ENCODE data around the gene AIFM3. TPM values are rescaled to one million over a fixed set of nuclear protein-coding genes. Genes with fewer than 3 reads are reported as not detected.

The AIFM3 gene
- polyA plus RNA-seq, 1 experiment, result 0.28 TPM

DNA sequence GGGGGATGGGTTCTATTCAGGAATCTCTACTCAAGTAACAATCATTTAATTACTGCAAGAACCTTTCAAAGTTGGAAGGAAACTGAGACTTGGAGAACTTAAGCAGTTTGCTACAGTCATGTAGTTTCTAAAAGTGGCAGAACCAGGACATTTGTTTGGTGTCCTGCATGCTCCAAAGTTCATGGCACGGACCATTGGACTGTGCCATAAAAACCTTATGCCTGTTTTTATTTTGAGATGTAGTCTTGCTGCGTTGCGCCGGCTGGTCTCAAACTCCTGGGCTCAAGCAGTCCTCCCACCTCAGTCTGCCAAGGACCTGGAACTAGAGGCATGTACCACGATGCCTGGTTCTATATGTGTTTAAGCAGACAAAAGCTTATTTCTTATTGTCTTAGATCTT, 18.6 kb upstream of the AIFM3 start:
- CTCF ChIA-PET, result no interaction called here
- Histone ChIP-seq H3K36me3 (ENCODE audit: control insufficient read depth, insufficient read depth, low read length) (peaks cover 9% of the 10 kb centered on the region), H3K27me3 (ENCODE audit: control insufficient read depth, insufficient read depth, low read length) (no peaks in the 10 kb centered on the region), H3K4me3 (ENCODE audit: low read depth, low read length) (no peak overlapping the region)
- POLR2A ChIA-PET, result no interaction called here
- TF ChIP-seq, protein P1, sequence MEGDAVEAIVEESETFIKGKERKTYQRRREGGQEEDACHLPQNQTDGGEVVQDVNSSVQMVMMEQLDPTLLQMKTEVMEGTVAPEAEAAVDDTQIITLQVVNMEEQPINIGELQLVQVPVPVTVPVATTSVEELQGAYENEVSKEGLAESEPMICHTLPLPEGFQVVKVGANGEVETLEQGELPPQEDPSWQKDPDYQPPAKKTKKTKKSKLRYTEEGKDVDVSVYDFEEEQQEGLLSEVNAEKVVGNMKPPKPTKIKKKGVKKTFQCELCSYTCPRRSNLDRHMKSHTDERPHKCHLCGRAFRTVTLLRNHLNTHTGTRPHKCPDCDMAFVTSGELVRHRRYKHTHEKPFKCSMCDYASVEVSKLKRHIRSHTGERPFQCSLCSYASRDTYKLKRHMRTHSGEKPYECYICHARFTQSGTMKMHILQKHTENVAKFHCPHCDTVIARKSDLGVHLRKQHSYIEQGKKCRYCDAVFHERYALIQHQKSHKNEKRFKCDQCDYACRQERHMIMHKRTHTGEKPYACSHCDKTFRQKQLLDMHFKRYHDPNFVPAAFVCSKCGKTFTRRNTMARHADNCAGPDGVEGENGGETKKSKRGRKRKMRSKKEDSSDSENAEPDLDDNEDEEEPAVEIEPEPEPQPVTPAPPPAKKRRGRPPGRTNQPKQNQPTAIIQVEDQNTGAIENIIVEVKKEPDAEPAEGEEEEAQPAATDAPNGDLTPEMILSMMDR (IDR thresholded peaks at IDR 0.05; ENCODE audit: insufficient read depth, low read depth, low read length), result no peak
- no peak for DNase-seq (ENCODE audit: low read depth)

DNA sequence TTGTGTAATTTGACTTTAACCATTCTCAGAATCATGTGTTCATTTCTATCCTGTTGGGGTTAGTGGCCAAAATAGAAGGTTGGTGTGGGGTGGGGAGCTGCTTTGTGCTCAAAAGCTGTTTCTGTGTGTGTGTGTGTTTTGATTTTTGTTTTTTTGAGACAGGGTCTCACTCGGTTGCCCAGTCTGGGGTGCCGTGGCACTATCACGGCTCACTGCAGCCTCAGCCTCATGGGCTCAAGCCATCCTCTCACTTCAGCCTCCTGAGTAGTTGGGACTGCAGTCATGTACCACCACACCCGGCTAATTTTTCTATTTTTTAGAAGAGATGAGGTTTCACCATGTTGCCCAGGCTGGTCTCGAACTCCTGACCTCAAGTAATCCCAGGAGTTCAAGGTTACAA, 18.1 kb upstream of the AIFM3 start:
- Histone ChIP-seq H3K27me3 (ENCODE audit: control insufficient read depth, insufficient read depth, low read length) (no peaks in the 10 kb centered on the region), H3K4me3 (ENCODE audit: low read depth, low read length) (no peak overlapping the region), H3K36me3 (ENCODE audit: control insufficient read depth, insufficient read depth, low read length) (peaks cover 9% of the 10 kb centered on the region)
- ChIA-PET POLR2A (no interaction called here), CTCF (no interaction called here)
- TF ChIP-seq, protein P1 (IDR thresholded peaks at IDR 0.05; ENCODE audit: insufficient read depth, low read depth, low read length), result no peak
- DNase-seq (ENCODE audit: low read depth), result no peak

DNA sequence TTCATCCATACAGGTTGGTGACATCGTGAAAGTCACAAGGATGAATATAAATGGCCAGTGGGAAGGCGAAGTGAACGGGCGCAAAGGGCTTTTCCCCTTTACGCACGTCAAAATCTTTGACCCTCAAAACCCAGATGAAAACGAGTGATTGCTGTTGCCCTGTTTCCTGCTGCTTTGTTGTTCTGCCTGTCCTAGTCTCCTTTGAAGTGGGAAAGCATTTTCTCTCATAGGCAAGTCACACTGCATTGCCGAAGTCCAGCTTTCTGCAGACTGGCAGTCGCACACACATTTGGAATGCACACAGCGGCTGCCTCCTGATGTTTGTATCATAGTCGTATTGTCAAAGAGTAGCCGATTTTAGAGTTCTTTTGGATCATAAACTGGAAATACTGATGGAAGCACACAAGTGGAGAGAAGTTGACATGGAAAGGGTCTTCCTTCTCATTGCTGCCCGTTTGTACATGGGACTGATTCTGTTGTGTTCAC, 17.3 kb upstream of the AIFM3 start:
- TF ChIP-seq, protein P1 (IDR thresholded peaks at IDR 0.05; ENCODE audit: insufficient read depth, low read depth, low read length), result no peak
- Histone ChIP-seq H3K36me3 (ENCODE audit: control insufficient read depth, insufficient read depth, low read length) (peaks cover 9% of the 10 kb centered on the region), H3K27me3 (ENCODE audit: control insufficient read depth, insufficient read depth, low read length) (no peaks in the 10 kb centered on the region), H3K4me3 (ENCODE audit: low read depth, low read length) (no peak overlapping the region)
- CTCF ChIA-PET, result interaction anchor here (0.9 to 1.0 kb wide), 2 partner anchors 32 to 64 kb away, joined by 3 read pairs; partner anchors contain the start of gene LZTR1
- POLR2A ChIA-PET, result no interaction called here
- no peak for DNase-seq (ENCODE audit: low read depth)

DNA sequence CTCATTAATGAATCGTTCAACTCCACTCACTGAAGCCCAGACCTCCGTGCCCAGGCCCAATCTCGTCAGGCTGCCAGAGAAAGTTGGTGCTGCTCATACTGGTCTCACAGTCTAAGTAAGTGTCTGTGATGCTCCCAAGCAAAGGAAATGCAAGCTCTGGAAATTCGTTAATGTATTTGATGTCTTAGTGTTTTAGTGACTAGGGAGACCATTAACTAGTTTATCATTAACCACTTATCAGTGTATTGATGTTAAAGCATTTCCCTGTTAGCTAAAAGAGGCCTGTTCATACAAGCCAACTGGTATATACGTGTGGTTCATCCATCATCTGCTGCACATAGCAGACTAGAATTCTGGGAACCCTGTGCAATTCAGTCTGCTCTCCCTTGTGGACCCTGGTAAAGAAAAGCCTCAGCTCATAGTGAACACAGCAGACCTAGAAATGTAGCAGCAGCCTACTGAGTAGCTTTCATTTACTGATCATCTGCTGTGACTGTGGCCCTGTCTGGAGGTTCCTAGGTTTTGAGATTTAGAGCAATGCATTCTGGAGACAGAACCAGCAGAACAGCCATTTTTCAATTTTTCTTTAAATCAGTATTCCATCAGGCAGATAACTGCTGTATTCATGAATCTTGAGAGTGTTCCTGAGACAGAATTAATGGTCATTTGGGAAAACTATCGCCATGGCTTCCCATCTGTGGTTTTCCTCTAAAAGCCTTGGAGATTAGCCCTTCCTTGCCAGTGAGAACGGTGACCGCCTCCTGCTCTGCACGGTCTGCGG, 15.7 kb upstream of the AIFM3 start:
- ChIA-PET CTCF (interaction anchor here (1.8 kb wide), 1 partner anchor 35 kb away, joined by 9 read pairs; the partner anchor contains the start of gene CRKL), POLR2A (interaction anchor here (0.6 kb wide), 1 partner anchor 14 kb away, joined by 8 read pairs; no protein-coding TSS in a partner anchor)
- TF ChIP-seq, protein P1 (IDR thresholded peaks at IDR 0.05; ENCODE audit: insufficient read depth, low read depth, low read length), result no peak

DNA sequence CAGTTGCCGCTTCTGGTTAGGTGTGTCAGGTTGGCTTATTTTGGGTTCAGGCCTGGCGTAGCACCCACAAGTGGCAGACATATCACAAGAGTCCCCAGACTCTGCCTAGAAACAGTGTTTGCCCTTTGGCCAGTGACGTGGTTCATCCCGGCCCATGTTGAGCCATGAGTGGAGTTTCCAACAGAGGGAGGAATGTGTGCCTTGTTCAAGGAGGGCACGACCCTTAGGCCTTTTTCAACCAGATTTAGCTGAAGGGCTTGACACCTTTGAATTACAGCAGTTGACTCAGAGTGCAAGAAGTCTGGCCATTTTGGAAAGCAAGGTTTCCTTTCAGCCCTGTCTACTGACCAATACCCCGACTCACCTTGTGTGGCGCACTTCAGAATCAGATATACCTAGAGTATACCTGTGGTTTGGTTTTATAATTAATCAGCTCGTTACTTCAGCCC, 15.1 kb upstream of the AIFM3 start:
- ChIA-PET POLR2A (no interaction called here), CTCF (interaction anchor here (0.9 to 7.2 kb wide), 4 partner anchors 9 to 67 kb away, joined by 3 to 36 read pairs (median 7); partner anchors contain the start of gene CRKL)
- TF ChIP-seq, protein P1 (IDR thresholded peaks at IDR 0.05; ENCODE audit: insufficient read depth, low read depth, low read length), result no peak
- no peak for DNase-seq (ENCODE audit: low read depth)
- Histone ChIP-seq H3K36me3 (ENCODE audit: control insufficient read depth, insufficient read depth, low read length) (peaks cover 9% of the 10 kb centered on the region), H3K27me3 (ENCODE audit: control insufficient read depth, insufficient read depth, low read length) (no peaks in the 10 kb centered on the region), H3K4me3 (ENCODE audit: low read depth, low read length) (no peak overlapping the region)

More for the DNA sequence above, 15.7 kb upstream of the AIFM3 start:
- peaks cover 9% of the 10 kb centered on the region for H3K36me3 ChIP-seq (ENCODE audit: control insufficient read depth, insufficient read depth, low read length)
- no peak overlapping the region for H3K4me3 ChIP-seq (ENCODE audit: low read depth, low read length)
- H3K27me3 ChIP-seq (ENCODE audit: control insufficient read depth, insufficient read depth, low read length), result no peaks in the 10 kb centered on the region
- DNase-seq (ENCODE audit: low read depth), result no peak
